ENCODE measurements around the gene LRP1B.

DNA sequence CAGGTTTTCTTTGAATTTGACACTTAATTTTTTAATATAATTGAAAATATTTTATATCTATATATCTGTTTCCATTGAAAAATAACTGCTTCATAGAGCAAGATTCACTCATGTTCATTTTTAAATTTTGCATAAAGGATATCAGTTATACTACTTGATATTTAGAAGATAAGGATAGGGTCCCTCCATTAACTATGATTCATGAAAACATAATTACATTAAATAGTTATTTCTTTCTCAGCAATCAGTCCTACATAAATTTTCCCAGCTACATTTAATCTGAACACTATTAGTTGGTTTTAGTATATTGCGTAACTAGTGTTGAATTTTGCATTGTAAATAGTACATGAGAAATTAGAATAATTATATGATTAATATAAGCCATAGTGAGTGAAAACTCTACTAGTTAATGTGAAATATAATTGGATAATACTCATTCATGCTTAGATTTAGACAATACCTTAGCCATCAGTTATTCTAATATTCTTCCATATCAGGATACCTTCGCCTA is 42.7 kb downstream of the LRP1B start:
- TF ChIP-seq, protein P1, sequence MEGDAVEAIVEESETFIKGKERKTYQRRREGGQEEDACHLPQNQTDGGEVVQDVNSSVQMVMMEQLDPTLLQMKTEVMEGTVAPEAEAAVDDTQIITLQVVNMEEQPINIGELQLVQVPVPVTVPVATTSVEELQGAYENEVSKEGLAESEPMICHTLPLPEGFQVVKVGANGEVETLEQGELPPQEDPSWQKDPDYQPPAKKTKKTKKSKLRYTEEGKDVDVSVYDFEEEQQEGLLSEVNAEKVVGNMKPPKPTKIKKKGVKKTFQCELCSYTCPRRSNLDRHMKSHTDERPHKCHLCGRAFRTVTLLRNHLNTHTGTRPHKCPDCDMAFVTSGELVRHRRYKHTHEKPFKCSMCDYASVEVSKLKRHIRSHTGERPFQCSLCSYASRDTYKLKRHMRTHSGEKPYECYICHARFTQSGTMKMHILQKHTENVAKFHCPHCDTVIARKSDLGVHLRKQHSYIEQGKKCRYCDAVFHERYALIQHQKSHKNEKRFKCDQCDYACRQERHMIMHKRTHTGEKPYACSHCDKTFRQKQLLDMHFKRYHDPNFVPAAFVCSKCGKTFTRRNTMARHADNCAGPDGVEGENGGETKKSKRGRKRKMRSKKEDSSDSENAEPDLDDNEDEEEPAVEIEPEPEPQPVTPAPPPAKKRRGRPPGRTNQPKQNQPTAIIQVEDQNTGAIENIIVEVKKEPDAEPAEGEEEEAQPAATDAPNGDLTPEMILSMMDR (IDR thresholded peaks at IDR 0.05), result no peak
- TF ChIP-seq POLR2A (IDR thresholded peaks at IDR 0.05), result no peak

Data from right lobe of liver (tissue), 4 donors.